ENCODE results near the gene RETREG1.

The RETREG1 gene

GRCh38 chr5:16567365-16567764 is 49.4 kb downstream of the RETREG1 start:
- Histone ChIP-seq H3K4me1 (ENCODE audit: control insufficient read depth, insufficient read depth, low read length, poor library complexity, severe bottlenecking) (no peaks in the 10 kb centered on the region), H3K36me3 (ENCODE audit: control insufficient read depth, insufficient read depth, low read length) (no peaks in the 10 kb centered on the region), H3K4me3 (ENCODE audit: extremely low read depth, insufficient read depth, low read length, poor library complexity, severe bottlenecking) (no peak overlapping the region), H3K9me3 (ENCODE audit: control insufficient read depth, low read length) (no peaks in the 10 kb centered on the region), H3K27ac (ENCODE audit: low read depth, low read length, severe bottlenecking) (no peak overlapping the region)
- WGBS, 2 experiments (ENCODE audit: insufficient coverage in 2 of 2) = 90 to 100% methylated on average over 1 of the region's 3 CpGs

- WGBS, 2 experiments (ENCODE audit: insufficient coverage in 2 of 2) = 78 to 80% methylated on average over 1 of the region's 1 CpG
These were observed 51.7 kb downstream of the RETREG1 start for GRCh38 chr5:16565118-16565517.

DNA sequence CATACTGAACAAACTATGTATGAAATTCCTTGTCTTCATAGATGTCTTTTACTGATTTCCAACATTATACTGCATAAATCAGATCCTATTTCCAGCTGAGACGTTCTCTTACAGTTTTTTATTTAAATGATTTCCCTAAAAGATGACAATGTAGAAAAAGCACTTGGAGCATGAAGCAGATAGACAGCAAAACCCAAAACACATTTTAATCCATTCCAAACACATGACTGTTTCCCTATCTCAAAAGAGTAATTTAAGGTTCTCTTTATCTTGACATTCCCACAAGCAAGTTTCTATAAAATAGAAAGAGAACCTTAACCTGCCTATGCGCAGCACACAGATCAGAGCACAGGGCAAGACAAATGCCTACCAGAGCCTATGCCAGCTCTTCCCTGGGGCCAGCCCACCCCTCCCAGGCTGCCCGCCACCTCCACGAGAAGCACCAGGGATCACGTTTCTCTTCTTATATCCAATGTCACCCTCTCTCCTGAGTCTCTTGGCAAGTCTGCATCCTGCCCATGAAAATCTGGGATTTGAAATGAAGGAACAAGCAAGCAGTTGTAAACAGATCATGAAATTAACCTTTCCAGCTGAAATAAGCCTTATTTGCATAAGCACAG is 52.4 kb downstream of the RETREG1 start:
- whole genome bisulfite sequencing, 2 experiments (ENCODE audit: insufficient coverage in 2 of 2) = 78 to 84% methylated on average over 3 to 4 of the region's 5 CpGs
- Histone ChIP-seq H3K4me3 (ENCODE audit: extremely low read depth, insufficient read depth, low read length, poor library complexity, severe bottlenecking) (no peak overlapping the region), H3K27ac (ENCODE audit: low read depth, low read length, severe bottlenecking) (no peak overlapping the region)

More at GRCh38 chr5:16565118-16565517, 51.7 kb downstream of the RETREG1 start:
- H3K36me3 ChIP-seq (ENCODE audit: control insufficient read depth, insufficient read depth, low read length) = no peaks in the 10 kb centered on the region
- H3K4me3 ChIP-seq (ENCODE audit: extremely low read depth, insufficient read depth, low read length, poor library complexity, severe bottlenecking) = no peak overlapping the region
- no peaks in the 10 kb centered on the region for H3K4me1 ChIP-seq (ENCODE audit: control insufficient read depth, insufficient read depth, low read length, poor library complexity, severe bottlenecking)
- H3K27ac ChIP-seq (ENCODE audit: low read depth, low read length, severe bottlenecking) = no peak overlapping the region
- H3K9me3 ChIP-seq (ENCODE audit: control insufficient read depth, low read length) = no peaks in the 10 kb centered on the region

GRCh38 chr5:16563686-16564085 is 53.1 kb downstream of the RETREG1 start:
- Histone ChIP-seq H3K27ac (ENCODE audit: low read depth, low read length, severe bottlenecking) (no peak overlapping the region), H3K4me3 (ENCODE audit: extremely low read depth, insufficient read depth, low read length, poor library complexity, severe bottlenecking) (no peak overlapping the region), H3K9me3 (ENCODE audit: control insufficient read depth, low read length) (no peaks in the 10 kb centered on the region), H3K4me1 (ENCODE audit: control insufficient read depth, insufficient read depth, low read length, poor library complexity, severe bottlenecking) (no peaks in the 10 kb centered on the region), H3K36me3 (ENCODE audit: control insufficient read depth, insufficient read depth, low read length) (no peaks in the 10 kb centered on the region)

More for the DNA sequence above, 52.4 kb downstream of the RETREG1 start:
- Histone ChIP-seq H3K36me3 (ENCODE audit: control insufficient read depth, insufficient read depth, low read length) (no peaks in the 10 kb centered on the region), H3K9me3 (ENCODE audit: control insufficient read depth, low read length) (no peaks in the 10 kb centered on the region), H3K4me1 (ENCODE audit: control insufficient read depth, insufficient read depth, low read length, poor library complexity, severe bottlenecking) (no peaks in the 10 kb centered on the region)

GRCh38 chr5:16561660-16562059 is 55.1 kb downstream of the RETREG1 start:
- Histone ChIP-seq H3K27ac (ENCODE audit: low read depth, low read length, severe bottlenecking) (no peak overlapping the region), H3K36me3 (ENCODE audit: control insufficient read depth, insufficient read depth, low read length) (no peaks in the 10 kb centered on the region), H3K4me1 (ENCODE audit: control insufficient read depth, insufficient read depth, low read length, poor library complexity, severe bottlenecking) (no peaks in the 10 kb centered on the region), H3K4me3 (ENCODE audit: extremely low read depth, insufficient read depth, low read length, poor library complexity, severe bottlenecking) (no peak overlapping the region), H3K9me3 (ENCODE audit: control insufficient read depth, low read length) (no peaks in the 10 kb centered on the region)
- WGBS, 2 experiments (ENCODE audit: insufficient coverage in 2 of 2) = 57 to 94% methylated on average over 1 to 3 of the region's 3 CpGs

GRCh38 chr5:16559702-16560101 is 57.1 kb downstream of the RETREG1 start:
- Histone ChIP-seq H3K9me3 (ENCODE audit: control insufficient read depth, low read length) (no peaks in the 10 kb centered on the region), H3K4me3 (ENCODE audit: extremely low read depth, insufficient read depth, low read length, poor library complexity, severe bottlenecking) (no peak overlapping the region), H3K36me3 (ENCODE audit: control insufficient read depth, insufficient read depth, low read length) (no peaks in the 10 kb centered on the region), H3K4me1 (ENCODE audit: control insufficient read depth, insufficient read depth, low read length, poor library complexity, severe bottlenecking) (no peaks in the 10 kb centered on the region), H3K27ac (ENCODE audit: low read depth, low read length, severe bottlenecking) (no peak overlapping the region)
- no CpG with 5 or more reads among the region's 1 CpG for WGBS, 2 experiments (ENCODE audit: insufficient coverage in 2 of 2)

- Histone ChIP-seq H3K36me3 (ENCODE audit: control insufficient read depth, insufficient read depth, low read length) (no peaks in the 10 kb centered on the region), H3K4me1 (ENCODE audit: control insufficient read depth, insufficient read depth, low read length, poor library complexity, severe bottlenecking) (no peaks in the 10 kb centered on the region), H3K9me3 (ENCODE audit: control insufficient read depth, low read length) (no peaks in the 10 kb centered on the region), H3K4me3 (ENCODE audit: extremely low read depth, insufficient read depth, low read length, poor library complexity, severe bottlenecking) (no peak overlapping the region), H3K27ac (ENCODE audit: low read depth, low read length, severe bottlenecking) (no peak overlapping the region)
- 74 to 82% methylated on average over 2 to 3 of the region's 5 CpGs for WGBS, 2 experiments (ENCODE audit: insufficient coverage in 2 of 2)
These were observed 57.7 kb downstream of the RETREG1 start for GRCh38 chr5:16558984-16559629.

DNA sequence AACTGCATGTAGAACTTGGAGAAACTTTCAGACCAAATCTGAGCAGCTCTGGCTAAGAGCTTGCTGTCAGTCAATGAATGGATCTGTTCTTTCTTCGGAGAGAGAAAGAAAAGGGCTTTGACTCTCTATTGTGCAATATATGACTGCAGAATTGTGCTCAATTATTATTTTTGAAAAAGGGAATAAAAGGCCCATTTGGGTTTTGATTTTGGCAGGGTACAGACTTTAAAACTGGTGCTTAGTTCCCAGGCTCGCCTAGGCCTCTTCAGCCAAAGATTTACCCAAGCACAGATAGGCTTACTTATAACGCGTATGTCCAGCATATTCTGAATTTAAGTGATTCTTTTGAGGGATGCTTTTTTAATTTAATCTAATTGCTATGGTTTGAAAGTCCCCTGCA is 59.3 kb downstream of the RETREG1 start:
- no peak overlapping the region for H3K4me3 ChIP-seq (ENCODE audit: extremely low read depth, insufficient read depth, low read length, poor library complexity, severe bottlenecking)
- no peaks in the 10 kb centered on the region for H3K4me1 ChIP-seq (ENCODE audit: control insufficient read depth, insufficient read depth, low read length, poor library complexity, severe bottlenecking)
- no peaks in the 10 kb centered on the region for H3K36me3 ChIP-seq (ENCODE audit: control insufficient read depth, insufficient read depth, low read length)
- H3K9me3 ChIP-seq (ENCODE audit: control insufficient read depth, low read length) = no peaks in the 10 kb centered on the region
- no peak overlapping the region for H3K27ac ChIP-seq (ENCODE audit: low read depth, low read length, severe bottlenecking)
- WGBS, 2 experiments (ENCODE audit: insufficient coverage in 2 of 2) = 88 to 89% methylated on average over 1 to 4 of the region's 4 CpGs

GRCh38 chr5:16554110-16554509 is 62.7 kb downstream of the RETREG1 start:
- H3K4me3 ChIP-seq (ENCODE audit: extremely low read depth, insufficient read depth, low read length, poor library complexity, severe bottlenecking) = no peak overlapping the region
- no peaks in the 10 kb centered on the region for H3K36me3 ChIP-seq (ENCODE audit: control insufficient read depth, insufficient read depth, low read length)
- H3K4me1 ChIP-seq (ENCODE audit: control insufficient read depth, insufficient read depth, low read length, poor library complexity, severe bottlenecking) = no peaks in the 10 kb centered on the region
- no peak overlapping the region for H3K27ac ChIP-seq (ENCODE audit: low read depth, low read length, severe bottlenecking)
- WGBS, 2 experiments (ENCODE audit: insufficient coverage in 2 of 2) = 86 to 95% methylated on average over 4 to 6 of the region's 8 CpGs
- H3K9me3 ChIP-seq (ENCODE audit: control insufficient read depth, low read length) = no peaks in the 10 kb centered on the region

DNA sequence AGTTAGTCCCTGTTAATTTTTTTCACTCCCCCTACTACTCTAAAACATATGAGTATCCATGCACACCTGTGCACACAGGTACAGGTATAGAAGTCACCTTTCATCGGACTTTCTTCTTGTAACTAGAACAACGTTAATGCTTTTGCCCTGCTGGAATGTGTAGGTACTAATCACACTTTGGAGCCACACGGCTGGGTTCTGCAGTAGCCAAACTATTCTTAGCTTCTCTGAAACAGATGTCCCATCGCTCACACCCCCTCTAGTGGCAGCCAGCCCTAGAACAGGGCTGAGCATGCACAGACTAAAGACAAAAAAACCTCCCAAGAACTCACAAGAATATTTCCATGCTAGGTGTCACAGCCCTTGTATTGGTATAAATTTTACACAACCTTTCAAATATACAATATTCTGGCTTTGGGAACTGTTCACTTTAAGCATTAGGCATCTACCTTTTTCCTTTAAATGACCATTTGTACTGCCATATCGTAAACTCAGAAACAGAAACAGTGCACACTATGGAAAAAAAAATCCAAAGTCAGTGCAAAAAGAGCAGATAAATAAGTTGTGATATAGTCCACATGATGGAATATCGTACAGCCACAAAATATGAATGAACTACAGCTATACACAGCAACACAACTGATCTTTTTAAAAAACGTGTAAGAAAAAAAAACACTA is 64.0 kb downstream of the RETREG1 start:
- H3K36me3 ChIP-seq (ENCODE audit: control insufficient read depth, insufficient read depth, low read length) = no peaks in the 10 kb centered on the region
- H3K4me1 ChIP-seq (ENCODE audit: control insufficient read depth, insufficient read depth, low read length, poor library complexity, severe bottlenecking) = no peaks in the 10 kb centered on the region
- no peak overlapping the region for H3K4me3 ChIP-seq (ENCODE audit: extremely low read depth, insufficient read depth, low read length, poor library complexity, severe bottlenecking)
- H3K27ac ChIP-seq (ENCODE audit: low read depth, low read length, severe bottlenecking) = no peak overlapping the region
- no peaks in the 10 kb centered on the region for H3K9me3 ChIP-seq (ENCODE audit: control insufficient read depth, low read length)
- 10 to 100% methylated on average over 1 to 4 of the region's 7 CpGs for WGBS, 2 experiments (ENCODE audit: insufficient coverage in 2 of 2)

DNA sequence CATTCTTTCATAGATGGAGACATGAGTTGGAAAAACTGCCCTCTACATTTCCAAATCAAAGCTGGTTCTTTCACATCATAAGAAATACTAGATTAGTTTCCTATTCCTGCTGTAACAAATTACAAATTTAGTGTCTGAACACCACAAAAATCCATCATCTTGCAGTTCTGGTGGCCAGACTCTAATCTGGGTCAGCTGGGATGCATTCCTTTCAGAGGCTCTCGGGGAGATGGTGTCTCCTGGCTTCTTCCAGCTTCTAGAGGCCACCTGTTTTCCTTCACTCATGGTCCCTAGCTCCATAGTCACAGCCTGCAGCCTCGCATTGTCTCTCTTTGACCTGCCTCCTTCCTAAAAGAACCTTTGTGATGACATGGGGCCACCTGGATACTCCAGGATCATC is 65.2 kb downstream of the RETREG1 start:
- no peak overlapping the region for H3K27ac ChIP-seq (ENCODE audit: low read depth, low read length, severe bottlenecking)
- no peaks in the 10 kb centered on the region for H3K4me1 ChIP-seq (ENCODE audit: control insufficient read depth, insufficient read depth, low read length, poor library complexity, severe bottlenecking)
- WGBS, 2 experiments (ENCODE audit: insufficient coverage in 2 of 2) = 70 to 71% methylated on average over 2 of the region's 2 CpGs
- no peak overlapping the region for H3K4me3 ChIP-seq (ENCODE audit: extremely low read depth, insufficient read depth, low read length, poor library complexity, severe bottlenecking)
- no peaks in the 10 kb centered on the region for H3K36me3 ChIP-seq (ENCODE audit: control insufficient read depth, insufficient read depth, low read length)
- no peaks in the 10 kb centered on the region for H3K9me3 ChIP-seq (ENCODE audit: control insufficient read depth, low read length)

Data from mesodermal cell (in vitro differentiated cells).